ENCODE data around the gene CFHR5.
"Not testable (repeated sequence)": the region's sequence is repeated elsewhere in the genome, so short reads cannot be mapped to it uniquely, and the experiment has no call there.

Gene CFHR5

GRCh38 chr1:197017558-197018146 is 40.3 kb downstream of the CFHR5 start:
- no peak for DNase-seq (ENCODE audit: low read depth in 3 of 3)

DNA sequence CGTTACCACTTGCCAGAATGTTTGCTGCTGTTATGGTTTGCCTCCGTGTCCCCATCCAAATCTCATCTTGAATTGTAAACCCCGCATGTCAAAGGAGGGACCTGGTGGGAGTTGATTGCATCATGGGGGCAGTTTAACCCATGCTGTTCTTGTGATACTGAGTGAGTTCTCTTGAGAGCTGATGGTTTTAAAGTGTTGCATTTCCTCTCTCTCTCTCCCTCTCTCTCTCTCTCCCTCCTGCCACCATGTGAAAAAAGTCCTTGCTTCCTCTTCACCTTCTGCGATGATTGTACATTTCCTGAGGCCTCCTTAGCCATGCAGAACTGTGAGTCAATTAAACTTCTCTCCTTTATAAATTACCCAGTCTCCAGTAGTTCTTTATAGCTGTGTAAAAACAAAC is 44.4 kb downstream of the CFHR5 start:
- DNase-seq (ENCODE audit: low read depth in 3 of 3) = no peak

DNA sequence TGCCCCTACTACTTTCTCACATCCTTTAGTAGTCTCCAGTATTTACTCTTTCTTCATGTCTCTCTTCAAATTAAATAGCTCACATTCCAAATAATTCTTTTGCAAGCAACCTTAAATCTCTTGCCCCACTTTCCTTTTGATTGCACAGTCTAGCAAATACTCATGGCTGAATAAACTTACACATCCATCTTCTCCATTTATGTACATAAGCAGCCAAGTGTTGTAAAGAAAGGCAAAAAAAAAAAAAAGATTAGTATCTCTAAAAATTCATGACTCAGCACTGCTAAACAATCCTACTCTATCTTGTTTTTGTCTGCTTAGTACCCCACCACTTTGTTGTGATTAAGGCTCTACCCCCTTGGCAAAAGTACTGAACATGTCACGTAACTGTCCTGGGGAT is 47.1 kb downstream of the CFHR5 start:
- no peak for DNase-seq (ENCODE audit: low read depth in 3 of 3)

DNA sequence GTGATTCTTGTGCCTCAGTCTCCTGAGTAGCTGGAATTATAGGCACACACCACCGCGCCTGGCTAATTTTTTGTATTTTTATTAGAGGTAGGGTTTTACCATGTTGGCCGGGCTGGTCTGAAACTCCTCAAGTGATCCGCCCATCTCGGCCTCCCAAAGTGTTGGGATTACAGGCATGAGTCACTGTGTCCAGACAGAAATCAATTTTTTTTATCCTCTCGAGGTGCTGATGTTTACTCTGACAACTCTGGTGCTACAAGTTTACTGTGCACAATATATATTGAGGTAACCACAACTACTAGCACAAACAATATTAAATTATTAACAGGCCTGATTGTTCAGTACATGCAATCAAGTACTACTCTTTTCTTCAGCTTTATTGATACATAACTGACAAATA is 50.0 kb downstream of the CFHR5 start:
- no peak for DNase-seq (ENCODE audit: low read depth in 3 of 3)

GRCh38 chr1:197029749-197030148 is 52.4 kb downstream of the CFHR5 start:
- no peak for DNase-seq (ENCODE audit: low read depth in 3 of 3)

DNA sequence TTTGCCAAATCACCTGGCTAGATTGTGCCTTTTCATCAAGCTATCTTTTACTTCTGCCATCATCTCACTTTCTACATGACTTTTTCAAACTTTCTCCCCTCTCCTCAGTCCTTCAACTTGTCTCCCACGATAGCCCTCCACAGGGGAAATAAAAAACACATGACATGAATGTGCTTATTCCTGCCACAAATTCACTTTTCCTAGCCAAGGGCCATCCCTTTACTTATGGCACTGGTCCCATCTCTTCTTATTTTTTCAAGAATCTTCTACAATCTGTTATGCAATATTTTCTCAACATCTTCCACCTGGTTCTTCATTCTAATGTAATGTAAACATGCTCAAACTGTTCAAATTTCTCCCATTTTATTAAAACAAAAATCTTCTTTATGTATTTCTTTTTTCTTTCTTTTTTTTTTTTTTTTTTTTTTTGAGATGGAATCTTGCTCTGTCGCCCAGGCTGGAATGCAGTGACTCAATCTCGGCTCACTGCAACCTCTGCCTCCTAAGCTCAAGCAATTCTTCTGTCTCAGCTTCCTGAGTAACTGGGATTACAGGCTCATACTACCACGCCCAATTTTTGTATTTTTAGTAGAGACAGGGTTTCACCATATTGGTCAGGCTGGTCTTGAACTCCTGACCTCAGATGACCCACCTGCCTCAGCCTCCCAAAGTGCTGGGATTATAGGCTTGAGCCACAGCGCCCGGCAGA is 57.4 kb downstream of the CFHR5 start:
- not testable (repeated sequence) for DNase-seq (ENCODE audit: low read depth in 3 of 3)

DNA sequence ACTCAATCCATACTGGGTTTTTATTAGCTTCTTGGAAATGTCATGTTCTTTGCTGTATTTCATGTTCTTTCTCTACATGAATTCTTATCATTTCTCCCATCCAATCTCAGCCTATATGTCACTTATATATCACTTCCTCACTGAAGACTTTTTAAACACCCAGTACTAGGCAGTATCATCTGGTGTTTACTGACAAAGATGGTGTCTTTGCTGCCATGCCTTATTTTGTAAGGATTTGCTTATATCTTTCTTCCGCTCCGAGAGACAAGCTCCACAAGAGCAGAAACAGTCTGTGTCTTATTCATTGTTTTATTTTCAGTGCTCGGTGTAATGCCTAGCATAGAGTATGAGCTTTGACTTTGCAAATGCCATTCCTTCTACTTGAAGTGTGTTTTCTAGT is 59.5 kb downstream of the CFHR5 start:
- DNase-seq (ENCODE audit: low read depth in 3 of 3) = no peak

- no peak for DNase-seq (ENCODE audit: low read depth in 3 of 3)
These were observed 64.4 kb downstream of the CFHR5 start for GRCh38 chr1:197041486-197042353.

DNA sequence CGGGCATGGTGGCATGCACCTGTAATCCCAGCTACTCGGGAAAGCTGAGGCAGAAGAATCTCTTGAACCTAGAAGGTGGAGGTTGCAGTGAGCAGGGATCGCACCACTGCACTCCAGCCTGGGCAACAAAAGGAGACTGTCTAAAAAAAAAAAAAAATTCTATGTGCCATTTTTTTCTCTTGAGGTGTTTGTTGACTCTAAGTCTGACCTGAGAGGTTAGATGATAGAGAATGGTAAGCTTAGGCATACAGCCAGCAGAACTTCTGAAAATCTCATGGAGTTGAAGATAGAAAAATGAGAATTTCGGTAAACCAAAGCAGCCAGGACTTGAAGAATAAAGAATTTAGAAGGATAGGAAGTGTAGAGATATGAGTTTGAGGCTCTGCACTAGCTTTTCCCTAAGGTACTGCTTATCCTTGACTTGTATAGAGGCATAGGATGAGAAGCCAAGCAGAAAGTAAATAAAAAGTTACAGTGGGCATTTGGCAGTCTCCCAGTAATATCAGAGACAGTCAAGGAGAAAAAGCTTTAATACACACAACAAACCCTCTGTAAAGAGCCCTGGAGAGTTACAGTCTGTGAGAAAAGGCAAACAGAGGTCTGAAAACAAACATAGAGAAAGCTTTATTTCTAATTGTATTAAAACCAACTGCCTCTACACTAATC is 65.5 kb downstream of the CFHR5 start:
- no peak for DNase-seq (ENCODE audit: low read depth in 3 of 3)

DNA sequence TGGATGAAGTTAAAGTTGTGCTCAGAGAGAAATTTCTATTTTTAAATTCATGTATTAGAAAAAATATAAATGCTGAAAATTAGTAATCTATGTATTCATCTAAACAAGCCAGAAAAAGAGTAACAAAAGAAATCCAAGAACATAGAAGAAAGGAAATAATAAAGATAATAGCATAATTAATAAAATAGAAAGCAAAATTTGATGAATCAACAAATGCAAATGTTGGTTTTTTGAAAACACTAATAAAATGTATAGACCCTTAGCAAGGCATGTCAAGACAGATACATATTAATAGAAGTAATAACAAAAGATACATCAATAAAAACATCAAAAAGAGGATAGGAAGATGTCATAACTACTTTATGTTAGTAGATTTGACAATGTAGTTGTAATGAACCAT is 71.7 kb downstream of the CFHR5 start:
- no peak for DNase-seq (ENCODE audit: low read depth in 3 of 3)

All from stimulated activated CD4-positive, alpha-beta T cell treated with anti-CD3 and anti-CD28 coated beads, TNF-alpha, amount 100 ng/mL, for 4 hours (primary cell).